GM18526 (cell line): Measurements from ENCODE around the gene POLD3.

ENCODE experiments used
- POLR2A ChIP-seq: IDR thresholded peaks from 3 replicates; pipeline ENCODE4 v1.6.1; 2011; ENCODE audit not compliant: insufficient read length; ENCODE audit errors: extremely low read depth

POLD3 gene

DNA sequence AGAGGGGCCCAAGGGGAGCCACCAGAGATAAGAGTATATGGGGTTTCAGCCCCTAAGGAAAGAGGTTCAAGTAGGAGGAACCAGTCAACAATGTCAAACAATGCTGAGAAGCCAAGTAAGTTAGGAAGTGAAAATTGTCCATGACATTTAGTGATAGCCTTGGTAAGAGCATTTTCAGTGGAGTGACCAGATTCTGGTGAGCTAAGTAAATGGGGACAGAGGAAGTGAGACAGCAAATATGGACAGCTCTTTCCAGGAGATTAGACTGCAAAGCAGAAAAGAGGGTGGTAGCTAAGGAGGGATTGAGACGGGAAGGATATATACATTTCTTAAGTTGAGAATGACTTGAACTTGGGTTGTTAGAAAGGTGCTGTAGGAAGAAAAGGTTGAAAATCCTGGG lies 22.9 kb downstream of the POLD3 start:
- TF ChIP-seq POLR2A, result no peak

DNA sequence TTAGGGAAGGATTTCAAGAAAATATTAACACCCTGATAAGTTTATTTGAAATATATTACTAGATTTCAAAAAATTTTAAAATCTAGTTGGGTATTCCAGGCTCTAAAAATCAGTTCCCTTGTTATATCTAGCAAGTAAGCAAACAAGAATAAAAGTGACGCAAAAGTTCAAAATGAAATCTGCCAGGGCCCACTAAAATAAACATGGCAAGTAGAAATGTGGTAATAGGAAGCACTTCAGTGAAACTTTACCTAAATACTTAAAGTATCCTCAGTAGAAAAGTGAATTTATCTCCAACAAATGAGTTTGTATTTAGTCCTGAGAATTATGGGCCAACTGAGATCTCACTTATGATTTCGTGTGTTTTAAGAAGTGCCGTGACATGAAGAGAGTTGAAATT lies 23.6 kb downstream of the POLD3 start:
- no peak for TF ChIP-seq POLR2A

DNA sequence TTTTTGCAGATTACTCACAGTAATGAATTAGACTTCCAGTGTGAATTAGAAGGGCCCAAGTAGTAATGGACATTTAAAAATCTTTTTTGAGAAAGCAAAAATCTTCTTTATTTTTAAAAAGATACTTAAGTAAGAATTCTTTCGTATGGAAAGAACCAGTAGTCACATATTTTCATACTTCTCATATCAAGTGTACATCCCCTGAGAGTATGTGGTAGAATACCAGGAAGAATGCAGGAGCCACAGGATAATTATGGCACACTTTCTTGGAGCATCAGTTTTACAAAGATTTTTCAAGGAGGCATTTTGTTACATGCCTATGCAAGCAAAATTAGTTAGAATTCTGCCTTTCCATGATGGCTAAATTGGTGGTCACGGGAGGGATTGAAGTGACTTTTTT lies 28.1 kb downstream of the POLD3 start:
- TF ChIP-seq POLR2A, result no peak

DNA sequence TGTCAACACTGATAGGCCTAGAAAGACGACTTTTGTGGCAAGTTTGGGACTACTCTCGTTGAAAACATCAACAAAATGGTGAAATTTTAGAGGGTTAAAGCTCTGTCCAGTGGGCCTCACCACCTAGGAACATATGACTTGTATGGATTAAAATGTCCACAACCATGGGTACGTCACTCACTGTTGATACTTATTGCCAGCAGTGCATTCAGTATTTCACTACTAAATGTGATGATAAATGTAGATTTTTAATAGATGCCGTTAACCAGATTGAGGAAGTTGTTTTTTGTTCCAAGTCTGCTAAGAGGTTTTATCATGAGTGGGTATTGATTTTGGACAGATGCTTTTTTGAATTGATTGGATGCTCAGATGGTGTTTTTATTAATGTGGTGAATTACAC lies 33.7 kb downstream of the POLD3 start:
- no peak for TF ChIP-seq POLR2A

DNA sequence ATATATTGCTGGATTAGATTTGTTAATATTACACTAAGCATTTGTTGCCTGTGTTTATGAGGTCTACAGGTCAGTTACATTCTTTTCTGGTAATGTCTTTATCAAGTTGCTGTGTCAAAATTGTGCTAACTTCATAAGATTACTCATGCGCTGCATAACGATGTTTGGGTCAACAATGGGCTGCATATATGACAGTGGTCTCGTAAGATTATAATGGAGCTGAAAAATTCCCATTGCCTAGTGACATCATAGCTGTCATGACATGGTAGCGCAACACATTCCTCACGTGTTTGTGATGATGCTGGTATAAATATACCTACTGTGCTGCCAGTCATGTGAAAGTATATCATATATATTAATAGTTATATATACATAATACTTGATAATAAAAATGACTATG lies 34.2 kb downstream of the POLD3 start:
- TF ChIP-seq POLR2A, result no peak

DNA sequence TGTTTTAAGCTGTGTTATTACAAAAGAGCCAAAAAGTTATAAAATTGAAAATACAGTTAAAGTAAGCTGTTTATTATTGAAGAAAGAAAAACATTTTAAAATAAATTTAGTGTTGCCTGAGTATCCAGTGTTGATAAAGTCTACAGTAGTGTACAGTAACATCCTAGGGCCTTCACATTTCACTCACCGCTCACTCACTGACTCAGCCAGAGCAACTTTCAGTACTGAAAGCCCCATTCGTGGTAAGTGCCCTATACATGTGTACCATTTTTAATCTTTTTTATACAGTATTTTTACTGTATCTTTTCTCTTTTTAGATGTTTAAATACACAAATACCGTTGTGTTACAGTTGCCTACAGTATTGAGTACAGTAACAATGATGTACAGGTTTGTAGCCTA lies 35.0 kb downstream of the POLD3 start:
- no peak for TF ChIP-seq POLR2A

DNA sequence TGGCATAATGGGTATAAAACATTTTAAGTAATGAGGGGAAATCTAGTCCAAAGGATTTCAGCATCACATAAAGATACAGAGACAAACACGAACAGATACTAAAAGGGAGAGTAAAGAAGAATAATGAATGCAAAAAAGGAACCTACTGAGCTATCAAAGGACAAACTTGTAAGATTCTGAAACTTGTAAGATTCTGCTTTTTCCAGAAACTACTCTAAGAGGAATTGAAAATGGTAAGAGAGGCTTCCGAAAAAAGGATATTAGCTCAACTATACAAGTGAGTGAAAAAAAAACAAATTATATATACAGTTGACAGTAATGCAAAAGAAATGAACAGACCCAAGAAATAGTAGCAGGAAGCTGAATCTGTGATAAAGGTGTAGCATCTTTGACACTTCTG lies 37.7 kb downstream of the POLD3 start:
- TF ChIP-seq POLR2A, result no peak

DNA sequence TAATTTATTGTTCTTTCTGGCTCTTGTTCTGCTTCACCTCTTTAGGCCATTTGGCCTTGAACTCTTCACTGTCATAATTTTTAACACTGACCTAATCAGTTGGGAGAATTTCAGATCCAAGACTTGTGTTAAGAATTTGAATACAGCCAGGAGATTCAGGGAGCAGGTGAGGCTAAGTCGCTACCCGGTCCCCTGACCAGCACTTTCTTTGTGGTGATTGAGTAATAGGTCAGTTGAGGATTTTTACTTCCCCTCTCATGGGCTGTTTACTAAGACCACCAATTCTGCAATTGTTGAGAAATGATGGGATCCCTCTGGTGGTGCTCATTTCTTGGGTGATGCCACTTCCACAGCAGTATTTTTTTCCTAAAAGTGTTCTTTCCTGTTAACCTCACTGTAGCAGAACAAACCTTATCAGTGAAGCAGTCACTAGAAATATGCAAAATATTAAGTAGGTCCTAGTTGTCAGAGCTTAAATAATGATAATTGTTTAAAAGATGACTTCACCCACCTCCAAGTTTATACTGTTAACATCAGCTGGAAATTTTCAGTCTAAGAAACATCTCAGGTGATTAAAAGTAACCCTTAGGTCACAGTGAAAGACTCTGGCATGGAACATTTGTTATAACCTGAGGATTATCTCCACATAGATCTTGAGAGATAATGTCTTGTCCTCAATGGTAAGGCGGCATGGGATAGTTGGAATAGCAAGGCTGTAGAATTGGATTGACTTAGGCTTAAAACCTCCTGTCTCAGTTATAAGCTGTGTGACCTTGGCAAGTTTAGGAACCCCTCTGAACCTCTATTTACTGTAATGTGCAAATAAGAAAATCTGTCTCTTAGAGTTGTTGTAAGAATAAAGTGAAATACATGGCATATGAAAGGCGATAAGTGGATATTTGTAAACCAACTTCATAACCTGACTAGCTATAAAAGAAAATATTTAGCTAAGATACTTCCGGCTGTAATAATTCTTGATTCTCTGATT lies 41.3 kb downstream of the POLD3 start:
- no peak for TF ChIP-seq POLR2A

DNA sequence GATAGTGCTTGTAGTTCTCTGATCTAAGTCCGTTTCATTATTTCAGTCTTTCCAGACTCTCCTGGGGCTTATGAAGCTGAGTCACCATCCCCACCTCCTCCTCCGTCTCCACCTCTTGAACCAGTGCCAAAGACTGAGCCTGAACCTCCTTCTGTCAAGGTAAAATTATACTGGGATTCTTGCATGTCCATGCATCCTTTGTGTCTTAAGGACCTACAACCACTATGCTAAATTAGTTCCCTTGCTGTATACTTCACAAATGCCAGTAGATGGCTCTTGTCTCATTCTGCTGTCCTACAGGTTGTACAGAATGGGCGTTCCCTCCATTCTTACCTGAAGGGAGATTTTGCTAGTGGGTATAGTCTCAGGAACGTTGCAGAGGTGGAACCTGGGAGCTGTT lies 42.2 kb downstream of the POLD3 start:
- TF ChIP-seq POLR2A, result no peak

DNA sequence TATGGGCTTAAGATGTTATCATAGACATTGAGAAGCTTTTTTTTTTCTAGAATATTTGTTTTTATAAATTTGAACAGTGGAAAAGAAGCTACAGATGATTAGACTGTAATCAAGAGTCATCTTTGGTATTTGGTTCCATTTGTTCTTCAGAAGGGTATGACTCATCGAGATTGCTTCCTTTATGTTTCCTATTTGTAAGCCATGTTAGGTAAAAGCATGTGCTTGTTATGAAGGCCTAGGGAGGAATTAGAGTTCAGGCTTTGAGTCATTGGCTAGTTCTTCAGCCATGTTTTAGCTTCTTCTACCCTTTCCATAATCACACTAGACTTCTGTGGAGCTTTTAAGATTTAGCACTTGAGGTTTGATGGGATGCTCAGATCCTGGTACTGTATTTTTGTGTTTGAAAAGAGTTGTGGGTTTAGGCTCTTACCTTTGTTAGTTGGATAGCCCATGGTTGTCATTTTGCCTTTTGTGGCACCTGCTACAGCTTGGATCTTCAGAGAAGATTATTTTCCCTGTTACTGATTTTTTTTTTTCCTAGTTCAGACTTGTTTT lies 44.3 kb downstream of the POLD3 start:
- TF ChIP-seq POLR2A, result no peak

DNA sequence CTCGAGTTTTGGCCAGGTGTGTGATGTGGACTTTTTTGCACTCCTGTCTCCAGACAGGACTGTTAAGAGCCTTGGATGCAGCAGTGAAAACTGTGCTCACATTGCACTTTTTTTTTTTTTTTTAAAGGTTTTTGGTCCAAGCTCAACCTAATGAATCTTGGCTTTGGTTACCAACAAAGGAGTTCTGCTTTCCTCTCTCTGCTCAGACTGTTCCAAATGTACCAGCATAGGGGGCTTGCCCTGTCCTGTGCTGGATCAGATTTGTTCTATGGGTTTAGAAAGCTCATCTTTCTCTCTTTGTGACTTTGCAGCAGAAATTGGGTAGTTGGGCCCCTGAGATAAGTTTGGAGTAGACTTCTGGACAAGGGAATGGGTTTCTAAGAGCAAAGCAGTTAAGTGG lies 45.3 kb downstream of the POLD3 start:
- TF ChIP-seq POLR2A, result no peak

DNA sequence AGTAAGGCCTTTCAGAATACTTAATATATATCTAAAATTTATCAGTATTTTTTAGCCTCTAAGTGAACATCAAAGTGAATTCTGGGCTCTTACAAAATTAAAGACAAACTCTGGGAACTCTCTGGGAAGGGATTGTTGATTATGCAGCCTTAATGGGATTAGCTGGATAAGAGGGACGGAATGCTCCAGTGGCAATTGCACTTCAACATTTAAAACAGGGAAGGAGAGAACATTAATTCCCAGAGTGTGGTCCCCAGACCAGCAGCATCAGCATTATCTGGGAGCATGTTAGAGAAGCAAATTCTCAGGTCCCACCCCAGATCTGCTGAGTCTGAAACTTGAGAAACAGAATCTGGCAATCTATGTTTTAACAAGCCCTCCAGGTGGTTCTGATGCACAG lies 46.5 kb downstream of the POLD3 start:
- no peak for TF ChIP-seq POLR2A

DNA sequence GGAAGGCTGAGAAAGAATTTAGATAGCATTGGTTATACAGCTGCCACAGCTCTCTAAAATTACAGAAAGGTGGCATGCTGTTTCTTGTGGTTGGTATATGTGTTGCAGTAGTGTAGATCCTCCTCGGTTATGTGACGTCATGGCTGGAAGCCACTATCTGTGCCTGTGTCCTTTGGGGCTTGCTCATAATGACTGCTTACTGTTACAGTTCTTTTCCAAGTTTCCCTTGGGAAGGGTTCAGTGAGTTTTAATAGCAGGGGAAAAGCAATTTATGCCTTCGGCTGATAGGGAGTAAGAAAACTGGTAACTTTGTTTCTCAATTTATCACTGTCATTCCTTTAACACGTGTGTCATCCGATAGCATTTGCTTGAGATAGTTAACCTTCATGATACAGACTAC lies 47.2 kb downstream of the POLD3 start:
- TF ChIP-seq POLR2A, result no peak

DNA sequence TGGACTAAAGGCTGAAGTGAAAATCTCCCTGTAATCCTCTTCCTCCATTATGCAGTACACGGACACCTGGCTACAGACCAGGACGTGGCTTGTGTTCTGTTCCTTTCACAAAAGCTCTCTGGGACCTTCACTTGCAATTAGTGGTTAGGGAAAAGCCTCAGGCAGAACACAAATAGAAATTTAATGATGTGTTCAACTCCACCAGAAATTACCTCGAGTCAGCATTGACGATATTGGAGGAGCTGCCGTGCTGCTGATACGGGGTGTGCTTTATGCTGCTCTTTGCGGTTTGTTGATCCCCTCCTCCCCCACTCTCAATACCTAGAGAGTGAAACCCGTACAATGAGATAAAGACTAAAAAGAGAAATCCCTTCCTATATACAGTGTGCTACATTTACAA lies 48.9 kb downstream of the POLD3 start:
- no peak for TF ChIP-seq POLR2A

DNA sequence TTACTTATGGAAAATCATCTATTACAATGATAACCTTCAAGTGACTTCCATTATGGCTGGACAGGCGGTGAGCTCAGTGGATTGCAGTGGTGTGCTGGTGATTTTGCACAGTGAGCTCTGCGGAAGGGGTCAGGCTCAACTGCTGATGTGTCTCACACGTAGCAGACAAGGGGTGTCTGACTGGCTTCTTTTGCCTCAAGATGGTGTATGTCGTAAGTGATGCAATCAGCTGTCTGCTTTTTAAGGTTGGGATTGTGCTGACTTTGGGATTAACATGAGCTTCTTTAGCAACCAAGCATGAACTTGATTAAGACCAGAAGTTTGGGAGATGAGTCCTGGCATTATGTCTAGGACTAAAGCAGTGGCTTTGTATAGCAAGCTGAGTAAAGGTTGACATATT lies 49.5 kb downstream of the POLD3 start:
- no peak for TF ChIP-seq POLR2A

DNA sequence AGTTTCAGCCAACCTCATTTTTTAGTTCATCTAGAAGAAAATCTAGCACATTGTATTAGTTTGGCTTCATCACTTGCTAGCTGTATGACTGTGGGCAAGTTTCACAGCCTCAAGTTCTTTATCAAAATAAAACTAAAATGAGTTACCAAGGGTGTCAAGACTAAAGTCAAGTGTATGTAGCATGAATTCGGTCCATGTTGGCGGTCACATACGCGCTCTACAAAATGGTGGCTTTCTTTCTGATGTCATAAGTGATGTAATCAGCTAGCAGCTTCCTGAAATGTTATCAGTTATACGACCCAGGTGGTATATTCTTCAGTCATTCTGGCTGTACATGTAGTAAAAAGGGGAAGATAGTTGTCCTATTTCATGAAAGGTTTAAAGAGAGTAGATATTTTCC lies 50.5 kb downstream of the POLD3 start:
- TF ChIP-seq POLR2A, result no peak

DNA sequence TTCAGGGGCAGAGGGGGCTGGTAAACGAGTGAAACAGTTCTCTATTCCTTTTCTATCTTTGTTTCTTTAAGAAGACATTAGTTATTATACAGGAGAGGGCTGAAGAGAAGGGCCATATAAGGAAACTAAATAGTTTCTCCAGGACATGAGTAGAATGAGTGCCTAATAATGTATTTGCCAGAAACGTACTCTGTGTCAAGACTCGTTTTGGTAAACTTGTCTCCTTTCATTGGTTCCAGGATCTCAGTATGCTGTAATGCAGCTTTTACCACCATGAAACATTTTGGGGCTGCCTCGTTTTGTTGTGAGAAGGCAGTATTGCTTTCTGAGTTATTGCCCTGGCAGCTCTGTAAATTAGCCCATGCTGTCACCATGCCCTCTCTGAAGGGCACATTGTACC lies 51.7 kb downstream of the POLD3 start:
- TF ChIP-seq POLR2A, result no peak

DNA sequence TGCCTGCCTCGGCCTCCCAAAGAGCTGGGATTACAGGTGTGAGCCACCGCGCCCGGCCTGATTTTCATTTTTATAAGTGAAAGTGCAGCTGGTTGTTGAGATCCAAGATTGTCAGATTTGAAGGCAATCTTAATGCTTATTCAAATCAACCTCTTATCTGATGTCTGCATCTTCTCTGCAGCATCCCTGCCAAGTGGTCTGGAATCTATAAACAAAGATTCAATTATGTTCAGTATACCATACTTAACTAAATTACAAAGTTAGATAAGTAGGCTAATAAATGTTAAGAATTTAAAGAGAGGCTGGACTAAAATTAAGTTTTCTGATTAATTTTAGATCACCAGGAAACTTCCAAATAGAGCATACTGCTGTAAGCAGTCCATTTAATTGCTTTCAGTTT lies 53.8 kb downstream of the POLD3 start:
- TF ChIP-seq POLR2A, result no peak

DNA sequence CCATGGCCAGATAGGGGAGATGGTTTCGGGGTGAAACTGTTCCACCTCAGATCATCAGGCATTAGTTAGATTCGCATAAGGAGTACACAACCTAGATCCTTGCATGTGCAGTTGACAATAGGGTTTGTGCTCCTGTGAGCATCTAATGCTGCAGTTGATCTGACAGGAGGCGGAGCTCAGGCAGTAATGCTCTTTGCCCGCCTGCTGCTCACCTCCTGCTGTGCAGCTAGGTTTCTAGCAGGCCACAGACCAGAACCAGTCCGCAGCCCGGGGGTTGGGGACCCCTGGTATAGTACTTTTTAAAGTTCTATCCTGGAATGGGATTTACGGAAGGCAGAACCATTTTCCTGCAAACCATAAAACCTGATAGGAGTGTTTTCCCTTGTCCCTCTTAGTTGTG lies 54.6 kb downstream of the POLD3 start:
- no peak for TF ChIP-seq POLR2A
